ENCODE measurements around the gene PPME1.

PPME1 gene

GRCh38 chr11:74269161-74269811, 98.2 kb downstream of the PPME1 start:
- FAIRE-seq: no peak
- DNase-seq (ENCODE audit: extremely low spot score, insufficient read length, low read depth): no peak

GRCh38 chr11:74272276-74272675, 101.2 kb downstream of the PPME1 start:
- no peak for DNase-seq (ENCODE audit: extremely low spot score, insufficient read length, low read depth)
- no peak for FAIRE-seq

- no peak for DNase-seq (ENCODE audit: extremely low spot score, insufficient read length, low read depth)
- FAIRE-seq: no peak
Observed at GRCh38 chr11:74276581-74276980, 105.5 kb downstream of the PPME1 start.

GRCh38 chr11:74278103-74278502, 107.0 kb downstream of the PPME1 start:
- no peak for FAIRE-seq
- no peak for DNase-seq (ENCODE audit: extremely low spot score, insufficient read length, low read depth)

DNA sequence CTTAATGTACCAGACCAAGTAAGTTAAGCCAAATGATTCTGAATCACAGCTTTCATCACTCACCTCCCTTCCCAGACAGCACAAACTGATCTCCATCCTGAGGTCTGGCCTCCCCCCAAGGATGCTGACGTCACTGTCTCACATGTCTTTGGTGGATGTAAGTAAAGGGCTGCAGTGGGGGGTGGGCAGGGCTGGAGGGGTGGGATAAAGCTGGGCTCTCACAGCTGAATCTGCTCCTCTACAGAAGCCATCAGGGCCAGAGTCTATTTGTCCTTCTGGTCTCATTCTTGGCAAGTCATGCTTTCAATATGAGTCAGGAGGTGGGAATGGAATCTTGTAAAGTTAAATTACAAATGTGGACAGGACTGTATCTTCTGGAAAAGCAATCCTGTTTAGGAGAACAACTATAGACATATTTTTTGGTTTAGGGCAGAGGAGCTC, 107.7 kb downstream of the PPME1 start:
- FAIRE-seq (no peak), DNase-seq (ENCODE audit: extremely low spot score, insufficient read length, low read depth) (no peak)

- FAIRE-seq (no peak), DNase-seq (ENCODE audit: extremely low spot score, insufficient read length, low read depth) (no peak)
Observed at GRCh38 chr11:74279256-74279655, 108.2 kb downstream of the PPME1 start.

GRCh38 chr11:74280494-74280893, 109.4 kb downstream of the PPME1 start:
- DNase-seq (ENCODE audit: extremely low spot score, insufficient read length, low read depth): no peak

GRCh38 chr11:74282421-74282820, 111.3 kb downstream of the PPME1 start:
- no peak for FAIRE-seq
- no peak for DNase-seq (ENCODE audit: extremely low spot score, insufficient read length, low read depth)

More at GRCh38 chr11:74280494-74280893, 109.4 kb downstream of the PPME1 start:
- FAIRE-seq: no peak

DNA sequence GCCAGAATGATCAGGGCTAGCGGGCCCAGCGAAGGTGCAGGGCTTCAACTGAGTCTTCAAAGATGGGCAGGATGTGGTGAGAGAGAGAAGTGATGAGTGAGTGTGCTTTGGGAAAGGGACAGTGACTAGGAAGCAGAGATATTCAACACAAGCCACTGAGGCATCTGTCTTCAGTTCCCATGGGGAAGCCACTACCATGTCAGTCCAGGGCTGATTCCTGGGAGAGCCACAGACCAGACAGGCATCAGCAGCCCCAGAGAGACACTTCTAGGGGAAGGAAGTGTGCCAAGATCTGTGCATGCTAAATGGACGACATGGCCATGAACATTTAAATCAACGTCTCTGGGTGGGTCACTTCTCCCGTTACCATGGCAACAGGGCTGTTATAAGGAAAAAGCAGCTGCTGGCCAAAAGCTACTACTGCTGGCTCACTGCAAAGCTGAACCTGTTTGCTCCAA, 111.9 kb downstream of the PPME1 start:
- DNase-seq (ENCODE audit: extremely low spot score, insufficient read length, low read depth) (no peak), FAIRE-seq (no peak)

GRCh38 chr11:74283580-74284180, 112.6 kb downstream of the PPME1 start:
- FAIRE-seq (no peak), DNase-seq (ENCODE audit: extremely low spot score, insufficient read length, low read depth) (no peak)

DNA sequence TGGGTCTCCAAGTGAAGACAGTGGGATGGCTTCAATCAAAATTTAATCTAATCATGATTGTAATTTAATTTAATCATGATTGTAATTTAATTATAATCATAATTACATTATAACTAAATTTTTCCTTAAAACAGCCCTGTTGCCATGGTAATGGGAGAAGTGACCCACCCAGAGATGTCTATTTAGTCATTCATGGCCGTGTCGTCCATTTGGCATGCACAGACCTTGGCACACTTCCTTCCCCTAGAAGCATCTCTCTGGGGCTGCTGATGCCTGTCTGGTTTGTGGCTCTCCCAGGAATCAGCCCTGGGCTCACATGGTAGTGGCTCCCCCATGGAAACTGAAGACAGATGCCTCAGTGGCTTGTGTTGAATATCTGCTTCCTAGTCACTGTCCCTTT, 113.4 kb downstream of the PPME1 start:
- FAIRE-seq: no peak
- DNase-seq (ENCODE audit: extremely low spot score, insufficient read length, low read depth): no peak

DNA sequence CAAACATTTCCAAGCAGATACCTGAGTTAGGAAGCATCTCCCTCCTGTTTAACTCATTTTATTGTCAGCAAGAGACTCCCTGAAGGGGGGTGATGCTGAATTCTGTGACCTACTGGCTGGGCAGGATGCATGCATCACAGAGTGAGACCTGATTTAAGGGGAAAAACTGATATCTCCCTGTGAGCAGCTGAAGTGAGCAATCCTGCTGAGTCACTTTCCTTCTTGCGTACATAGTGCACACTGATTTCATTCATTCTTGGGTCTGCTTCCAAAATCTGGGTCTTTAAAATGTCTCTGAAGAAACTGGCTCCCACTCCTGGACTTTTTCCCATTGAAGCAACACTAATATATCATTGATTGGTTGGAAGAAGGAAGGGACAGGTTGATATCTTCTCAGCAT, 117.1 kb downstream of the PPME1 start:
- no peak for FAIRE-seq
- DNase-seq (ENCODE audit: extremely low spot score, insufficient read length, low read depth): no peak

DNA sequence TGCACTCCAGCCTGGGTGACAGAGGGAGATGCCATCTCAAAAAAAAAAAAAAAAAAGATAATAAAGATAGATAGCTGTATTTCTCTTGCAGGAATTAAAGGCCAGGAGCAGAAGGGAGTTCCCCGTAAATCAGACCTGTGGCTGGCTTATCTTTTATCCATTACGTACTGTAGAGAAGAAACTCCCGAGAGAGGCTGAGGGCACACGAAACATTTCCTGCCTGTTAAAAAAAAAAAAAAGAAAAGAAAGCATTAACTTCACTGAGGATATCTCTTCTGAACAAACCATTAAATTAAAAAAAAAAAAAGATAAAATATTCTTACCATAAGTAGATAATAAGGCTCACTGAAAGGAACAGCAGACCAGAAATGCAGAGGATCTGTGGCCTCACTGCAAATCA, 117.8 kb downstream of the PPME1 start:
- FAIRE-seq: no peak

GRCh38 chr11:74297484-74297883, 126.4 kb downstream of the PPME1 start:
- DNase-seq (ENCODE audit: extremely low spot score, insufficient read length, low read depth): no peak
- FAIRE-seq: no peak

More for the DNA sequence above, 117.8 kb downstream of the PPME1 start:
- no peak for DNase-seq (ENCODE audit: extremely low spot score, insufficient read length, low read depth)

DNA sequence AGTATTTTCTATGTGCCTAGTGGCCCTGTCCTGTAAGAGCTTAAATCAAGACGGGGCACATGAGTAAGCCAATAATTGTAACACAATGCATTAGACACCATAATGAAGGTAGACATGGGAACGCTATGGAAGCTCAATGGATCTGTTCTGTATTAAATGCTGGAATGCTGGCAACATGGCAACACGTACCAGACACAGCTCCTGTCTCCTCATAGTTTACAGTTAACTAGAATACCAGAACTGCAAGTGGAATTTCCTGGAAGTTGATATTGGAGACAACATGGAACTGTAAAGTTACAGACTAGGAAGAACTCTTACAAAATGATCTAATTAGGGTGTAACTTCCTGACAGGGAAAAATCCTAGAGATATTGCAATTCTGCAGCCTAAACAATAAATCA, 127.9 kb downstream of the PPME1 start:
- DNase-seq (ENCODE audit: extremely low spot score, insufficient read length, low read depth) (no peak), FAIRE-seq (no peak)

Data from GM18507 (cell line).